ENCODE measurements around the gene FOXB2.

DNA sequence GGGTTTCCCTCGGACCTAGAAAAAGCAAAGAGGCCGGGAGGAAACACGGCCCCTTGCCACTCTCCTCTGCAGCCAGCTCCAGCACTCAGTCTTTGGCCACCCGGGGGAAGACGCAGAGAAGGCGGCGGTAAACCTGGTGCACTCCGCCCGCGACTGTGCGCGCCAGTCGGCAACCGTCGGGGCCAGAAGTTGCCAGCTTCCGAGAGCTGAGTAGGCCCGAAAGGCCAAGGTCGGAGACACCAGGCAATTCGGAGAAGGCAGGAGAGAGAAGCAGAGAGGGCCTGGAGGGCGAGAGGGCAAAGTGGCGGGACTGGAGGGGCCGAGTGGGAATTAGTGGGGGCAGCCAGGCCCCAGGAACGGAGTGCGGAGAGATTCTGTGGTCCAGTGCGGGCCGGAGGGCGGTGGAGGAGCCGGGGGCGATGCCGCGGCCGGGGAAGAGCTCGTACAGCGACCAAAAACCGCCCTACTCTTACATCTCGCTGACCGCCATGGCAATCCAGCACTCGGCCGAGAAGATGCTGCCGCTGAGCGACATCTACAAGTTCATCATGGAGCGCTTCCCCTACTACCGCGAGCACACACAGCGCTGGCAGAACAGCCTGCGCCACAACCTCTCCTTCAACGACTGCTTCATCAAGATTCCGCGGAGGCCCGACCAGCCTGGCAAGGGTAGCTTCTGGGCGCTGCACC, at the start of gene FOXB2:
- TF ChIP-seq SUZ12 (IDR thresholded peaks at IDR 0.05; ENCODE audit: extremely low read depth, insufficient read depth, insufficient read length), result peak; percentile 89
- TF ChIP-seq YY1 (IDR thresholded peaks at IDR 0.05; ENCODE audit: insufficient read depth, insufficient read length), result no peak
- TF ChIP-seq ZNF274 (IDR thresholded peaks at IDR 0.05; ENCODE audit: low read depth, low read length), result no peak
